GM19395 (cell line): ENCODE measurements around the gene BPIFB2.

ENCODE experiments used
- ATAC-seq: cut with Tn5 transposase; IDR thresholded peaks from one replicate; pipeline ENCODE4 v1.9.1; 2021; ENCODE audit warnings: mild to moderate bottlenecking, moderate library complexity; ENCODE audit not compliant: unreplicated experiment

Gene BPIFB2

GRCh38 chr20:33065785-33066184, 58.3 kb downstream of the BPIFB2 start:
- ATAC-seq = no peak

GRCh38 chr20:33067806-33068205, 60.3 kb downstream of the BPIFB2 start:
- ATAC-seq = no peak

GRCh38 chr20:33068251-33068939, 60.9 kb downstream of the BPIFB2 start:
- ATAC-seq = no peak

GRCh38 chr20:33069673-33070072, 62.2 kb downstream of the BPIFB2 start:
- ATAC-seq = no peak

- ATAC-seq = no peak
Observed at GRCh38 chr20:33070111-33071053, 62.9 kb downstream of the BPIFB2 start.

- no peak for ATAC-seq
Observed at GRCh38 chr20:33071198-33071597, 63.7 kb downstream of the BPIFB2 start.

- ATAC-seq = no peak
Observed at GRCh38 chr20:33072362-33072761, 64.9 kb downstream of the BPIFB2 start.

- no peak for ATAC-seq
Observed at GRCh38 chr20:33072813-33073212, 65.3 kb downstream of the BPIFB2 start.
